GM19455 (cell line): Measurements from ENCODE around the gene NAV3.

Experiments used
- ATAC-seq: cut with Tn5 transposase; IDR thresholded peaks from one replicate; pipeline ENCODE4 v1.9.1; 2021; ENCODE audit not compliant: unreplicated experiment

NAV3 gene

DNA sequence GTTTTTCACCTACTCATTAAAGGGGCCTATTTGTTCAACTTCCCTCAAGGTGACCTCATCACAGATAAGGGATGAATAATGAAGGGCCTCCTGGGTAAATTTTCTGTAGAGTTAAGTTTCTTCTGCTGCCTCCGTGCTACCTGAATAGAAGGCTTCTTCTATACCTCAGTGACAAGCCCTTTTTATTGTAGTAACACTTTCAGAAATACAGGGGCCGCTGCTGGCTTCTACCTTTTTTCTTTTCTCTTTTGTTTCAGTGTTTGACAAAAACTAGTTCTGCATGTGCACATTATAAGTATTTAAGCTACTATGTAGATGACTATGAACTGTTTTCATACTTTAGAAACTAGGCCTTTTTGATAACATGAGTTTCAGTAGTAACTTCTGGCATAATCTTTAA lies 207.0 kb downstream of the NAV3 start:
- ATAC-seq, result no peak

- ATAC-seq, result no peak
Observed at GRCh38 chr12:78038541-78038940, 207.8 kb downstream of the NAV3 start.

- no peak for ATAC-seq
Observed at GRCh38 chr12:78038986-78039385, 208.3 kb downstream of the NAV3 start.

DNA sequence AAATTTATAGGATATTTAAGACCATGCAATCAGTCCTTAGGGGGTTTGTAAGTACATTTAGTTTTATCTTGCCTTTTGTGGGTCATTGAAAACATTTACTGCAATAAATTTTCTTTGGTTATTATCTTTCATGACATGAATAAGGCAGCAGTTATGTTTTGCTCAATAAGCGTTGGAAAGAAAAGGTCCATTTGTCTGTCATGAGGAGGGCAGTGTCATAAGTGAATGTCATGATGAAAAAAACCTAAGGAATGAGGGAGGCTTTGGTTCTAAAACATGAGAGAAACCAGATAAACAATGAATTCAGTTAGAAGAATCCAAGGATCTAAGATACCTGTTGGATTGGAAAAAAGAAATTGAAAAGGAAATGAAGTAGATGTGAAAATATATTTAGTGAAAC lies 209.4 kb downstream of the NAV3 start:
- no peak for ATAC-seq

GRCh38 chr12:78050790-78051189 lies 220.1 kb downstream of the NAV3 start:
- no peak for ATAC-seq

DNA sequence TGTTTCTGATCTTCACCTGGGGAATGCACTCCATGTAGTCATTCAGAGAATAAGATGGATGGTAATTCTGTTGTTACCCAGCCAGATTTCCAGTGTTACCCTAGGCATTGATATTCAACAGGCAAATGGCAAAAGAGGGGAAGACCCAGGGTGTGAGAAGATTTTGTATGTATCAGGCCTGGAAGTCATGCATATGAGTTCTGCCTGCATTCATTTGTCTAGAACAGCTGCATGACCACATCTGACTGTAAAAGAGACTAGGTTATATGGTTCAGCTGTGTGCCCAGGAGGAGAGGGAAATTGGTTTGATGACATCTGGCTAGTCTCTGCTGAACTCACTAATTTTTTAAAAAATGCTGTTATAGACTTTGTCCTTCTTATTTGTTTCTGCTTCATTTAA lies 224.9 kb downstream of the NAV3 start:
- no peak for ATAC-seq

DNA sequence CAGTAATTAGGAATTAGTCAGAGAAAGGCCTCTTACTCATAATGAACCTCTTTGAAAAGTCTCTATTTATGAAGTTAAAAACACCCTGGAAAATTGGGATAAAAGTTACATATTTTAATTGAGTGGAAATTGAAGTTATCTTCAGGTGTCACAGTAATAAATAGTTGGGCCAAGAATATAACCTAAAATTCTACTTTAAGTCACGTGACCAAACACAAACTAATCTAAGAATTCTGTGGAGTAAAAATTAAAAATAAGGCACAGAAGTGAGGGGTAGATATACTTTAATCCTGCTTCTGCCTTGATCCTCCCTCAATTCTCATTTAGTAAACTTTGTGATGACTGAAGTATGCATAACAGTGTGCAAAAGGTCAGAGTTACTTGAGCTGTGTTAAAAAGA lies 226.4 kb downstream of the NAV3 start:
- ATAC-seq, result no peak

DNA sequence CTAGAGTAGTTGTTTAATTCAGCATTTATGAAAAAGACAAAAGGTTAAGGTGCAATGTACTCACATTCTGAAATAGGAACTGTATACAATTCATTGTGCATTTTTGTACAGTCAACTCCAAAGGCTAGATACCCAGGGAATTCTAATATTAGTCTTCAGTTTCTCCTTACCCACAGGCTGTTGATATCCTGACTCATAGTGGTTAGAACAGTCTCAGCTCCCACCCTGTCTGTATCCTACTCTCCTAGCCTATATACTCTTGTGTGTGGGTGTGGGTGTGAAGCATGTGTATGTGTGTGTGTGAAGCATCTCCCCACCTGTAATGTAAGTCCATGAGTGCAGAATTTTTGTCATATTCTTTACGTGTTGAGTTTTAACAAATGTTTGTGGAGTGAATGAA lies 229.5 kb downstream of the NAV3 start:
- no peak for ATAC-seq

DNA sequence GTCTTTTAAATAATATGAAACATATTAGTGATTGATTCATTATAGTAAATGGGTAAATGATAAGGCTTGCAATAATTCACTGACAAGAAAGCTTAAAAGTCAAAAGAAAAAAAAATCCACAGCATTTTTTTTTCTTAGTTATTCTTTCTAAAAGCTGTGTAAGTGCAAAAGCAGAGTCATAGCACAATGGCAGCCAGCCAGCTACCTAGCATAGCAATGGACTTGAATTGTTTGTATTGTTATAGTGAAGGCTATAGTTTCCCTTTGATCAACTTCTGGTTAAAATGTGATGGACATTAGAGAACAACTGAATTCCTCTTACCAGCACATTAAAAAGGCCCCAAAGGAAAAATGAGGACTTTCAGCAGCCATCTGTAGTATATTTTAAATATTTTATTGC lies 232.1 kb downstream of the NAV3 start:
- ATAC-seq, result no peak

DNA sequence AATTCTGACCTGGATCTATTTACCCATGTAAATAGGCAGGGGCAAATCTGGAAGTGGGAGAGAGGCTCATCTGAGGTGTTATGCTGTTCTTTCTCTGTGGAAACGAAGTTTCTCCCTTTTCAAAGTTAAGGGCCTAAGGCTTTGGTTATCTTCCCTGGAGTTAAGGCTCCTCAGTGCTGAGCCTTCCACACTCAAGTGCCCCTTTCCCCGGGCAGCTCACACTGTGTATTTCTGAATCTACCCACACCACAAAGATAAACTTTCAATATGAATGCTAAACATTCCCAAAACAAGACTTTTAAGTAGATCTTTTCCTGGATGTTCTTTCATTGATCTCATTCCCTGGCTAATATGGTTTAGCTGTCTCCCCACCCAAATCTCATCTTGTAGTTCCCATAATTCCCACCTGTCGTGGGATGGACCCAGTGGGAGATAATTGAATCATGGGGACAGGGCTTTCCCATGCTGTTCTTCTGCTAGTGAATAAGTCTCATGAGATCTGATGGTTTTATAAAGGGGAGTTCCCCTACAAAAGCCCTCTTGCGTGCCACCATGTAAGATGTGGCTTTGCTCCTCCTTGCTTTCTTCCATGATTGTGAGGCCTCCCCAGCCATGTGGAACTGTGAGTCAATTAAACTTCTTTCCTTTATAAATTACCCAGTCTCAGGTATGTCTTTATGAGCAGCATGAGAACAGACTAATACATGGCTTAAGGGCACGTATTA lies 251.1 kb downstream of the NAV3 start:
- ATAC-seq, result no peak

DNA sequence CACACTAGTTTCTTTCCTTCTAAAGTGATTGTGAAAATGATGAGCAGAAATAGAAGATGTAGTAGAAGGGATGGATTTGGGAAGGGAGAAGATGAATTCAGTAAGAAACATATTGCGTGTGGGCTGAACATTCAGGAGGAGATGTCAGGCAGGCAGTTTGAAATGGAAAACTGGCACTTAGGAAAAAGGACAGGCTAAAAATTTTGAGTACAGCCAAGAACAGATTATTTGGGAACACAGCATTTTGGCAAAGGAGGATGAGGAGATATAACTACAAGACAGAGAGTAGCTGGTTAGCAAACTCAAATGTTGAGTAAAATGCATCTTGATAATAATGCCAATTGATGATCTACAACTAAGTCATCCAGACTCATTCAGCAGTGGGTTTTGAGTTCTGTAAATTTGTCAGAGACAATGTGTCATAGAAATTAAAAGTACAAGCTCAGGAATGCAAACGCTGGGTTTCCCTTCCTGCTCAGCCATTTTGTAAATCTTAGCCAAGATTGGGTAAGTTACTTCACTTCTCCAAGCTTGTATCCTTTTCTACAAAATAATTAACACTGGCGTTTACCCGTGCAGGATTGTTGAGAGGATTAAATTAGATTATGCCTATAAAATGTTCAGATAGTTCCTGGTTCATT lies 255.0 kb downstream of the NAV3 start:
- ATAC-seq, result no peak

DNA sequence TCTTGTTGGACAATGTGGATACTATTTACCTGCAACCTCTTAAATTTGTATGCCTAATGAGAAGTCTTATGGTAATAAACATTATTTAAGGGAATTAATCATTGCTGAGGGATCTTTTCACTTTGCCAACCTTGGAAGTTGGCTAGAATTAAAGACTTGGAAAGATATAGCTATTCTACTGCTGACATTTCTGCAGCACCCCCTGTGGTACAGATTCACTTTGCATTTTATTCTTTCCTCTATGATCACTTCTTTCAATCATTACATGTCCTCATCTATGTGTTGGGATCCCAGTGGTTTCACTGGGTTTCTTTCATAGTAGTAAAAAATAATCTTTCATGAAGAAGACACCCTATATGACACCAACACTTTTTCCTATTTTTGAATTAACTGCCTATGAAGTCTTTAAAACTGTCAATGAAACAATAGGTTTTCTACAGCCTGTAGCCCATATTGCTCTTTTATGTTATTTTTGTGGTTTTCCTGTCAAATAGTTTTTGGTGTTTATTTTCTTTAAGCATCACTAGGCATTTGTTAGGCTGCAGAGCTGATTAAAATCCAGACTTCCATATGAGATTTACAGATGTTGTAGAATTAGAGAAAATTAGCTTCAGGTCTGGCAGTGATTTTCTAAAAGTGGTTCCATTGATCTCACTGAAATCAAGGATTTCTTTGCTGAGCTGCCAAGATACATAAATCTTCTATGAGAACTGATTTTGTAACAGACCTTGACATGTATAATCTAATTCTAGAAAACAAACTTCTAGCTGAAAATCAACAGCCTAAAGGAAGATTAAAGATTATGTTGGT lies 256.1 kb downstream of the NAV3 start:
- no peak for ATAC-seq

GRCh38 chr12:78087363-78087675 lies 256.6 kb downstream of the NAV3 start:
- no peak for ATAC-seq

GRCh38 chr12:78088391-78088832 lies 257.7 kb downstream of the NAV3 start:
- ATAC-seq, result no peak

- no peak for ATAC-seq
Observed at GRCh38 chr12:78090266-78090665, 259.6 kb downstream of the NAV3 start.

- ATAC-seq, result no peak
Observed at GRCh38 chr12:78095623-78096022, 264.9 kb downstream of the NAV3 start.

DNA sequence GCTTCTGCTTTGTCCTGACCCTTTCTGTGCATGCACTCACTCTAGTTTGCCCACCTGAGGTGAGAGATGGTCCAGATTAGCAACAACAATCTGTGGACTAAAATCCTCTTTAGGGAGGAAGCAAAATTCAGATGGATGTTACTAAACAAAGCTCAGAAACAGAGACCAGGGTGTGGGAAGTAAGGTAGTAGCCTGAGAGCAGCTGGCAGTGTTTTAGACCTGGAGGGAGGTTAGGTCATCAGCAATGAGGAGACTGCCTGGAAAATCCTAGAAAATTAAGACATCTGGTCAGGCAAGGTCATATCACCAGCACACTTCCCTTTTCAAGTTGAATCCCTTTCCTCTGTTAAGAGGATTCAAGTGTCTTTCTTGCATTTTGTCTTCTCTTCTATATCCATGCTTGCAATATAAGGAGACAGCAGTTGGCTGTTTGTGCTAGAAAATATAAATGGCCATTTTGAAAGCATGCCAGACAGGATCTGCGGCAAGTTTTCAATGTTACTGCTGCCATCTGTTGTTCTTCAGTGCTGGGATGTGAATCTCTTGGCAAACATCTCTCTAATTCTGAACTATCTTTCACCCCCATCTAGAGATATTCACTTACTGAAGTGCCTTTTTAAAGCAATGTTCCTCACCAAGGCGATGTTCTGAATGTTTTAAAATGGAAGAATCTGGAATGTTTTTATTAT lies 266.4 kb downstream of the NAV3 start:
- no peak for ATAC-seq

GRCh38 chr12:78099806-78100205 lies 269.1 kb downstream of the NAV3 start:
- no peak for ATAC-seq

- no peak for ATAC-seq
Observed at GRCh38 chr12:78101113-78101876, 270.6 kb downstream of the NAV3 start.

GRCh38 chr12:78101946-78102635 lies 271.4 kb downstream of the NAV3 start:
- no peak for ATAC-seq
